A549 (cell line): ENCODE measurements around the gene COG7. TPM values are rescaled to one million over a fixed set of nuclear protein-coding genes. Genes with fewer than 3 reads are reported as not detected.

Experiments
- ATAC-seq, 2 experiments: fragments of 200-7000 bp in 1 of 2; fragments of >200 bp in 1 of 2; cut with Nextera tagmentation in 1 of 2; cut with Tn5 transposase in 1 of 2; 3 replicates each; pipeline versions ENCODE4 v1.8.0 to v1.9.1; 2018 to 2020; ENCODE audit warnings: mild to moderate bottlenecking in 1 of 2, moderate library complexity in 1 of 2
- CTCF ChIA-PET: fragments of 300-600 bp; sonication (Branson Sonifier 250); formaldehyde crosslinking; extraction: SDS; loops from one replicate; lab custom pipeline; 2021; ENCODE audit warnings: antibody characterized with exemption, inconsistent platforms; lab: Yijun Ruan, JAX
- POLR2A ChIA-PET: fragments of 350-600 bp; formaldehyde crosslinking; extraction: SDS; loops from one replicate; lab custom pipeline; 2021; ENCODE audit warnings: antibody characterized with exemption, inconsistent platforms; lab: Yijun Ruan, JAX
- DNase-seq, 2 experiments: peaks; one replicate each; pipeline versions ENCODE4 v3.0.0 to v3.0.0-alpha.2; 2011 to 2016; ENCODE audit warnings: low read depth in 1 of 2, low spot score in 1 of 2
- FAIRE-seq: peaks from 2 replicates; lab custom pipeline; 2011; peaks lifted over from hg19 to GRCh38; lab: Jason Lieb, UNC
- H3K27ac ChIP-seq, 2 experiments: fragments of >200 bp; sonication (Bioruptor Twin); formaldehyde crosslinking; 3 replicates each; pipeline ENCODE4 v1.5.1; 2016 to 2017
- H3K4me1 ChIP-seq: fragments of >200 bp; sonication (Bioruptor Twin); formaldehyde crosslinking; 3 replicates; pipeline ENCODE4 v1.6.1; 2016
- H3K4me2 ChIP-seq: fragments of >200 bp; sonication (Bioruptor Twin); formaldehyde crosslinking; 3 replicates; pipeline ENCODE4 v1.6.1; 2016
- H3K4me3 ChIP-seq: fragments of >200 bp; sonication (Bioruptor Twin); formaldehyde crosslinking; 3 replicates; pipeline ENCODE4 v1.5.1; 2016
- H3K9me3 ChIP-seq: fragments of >200 bp; sonication (Bioruptor Twin); formaldehyde crosslinking; 3 replicates; pipeline ENCODE4 v1.6.1; 2016
- BCL3 ChIP-seq: fragments of >200 bp; sonication (Bioruptor Twin); formaldehyde crosslinking; IDR thresholded peaks from 3 replicates; pipeline ENCODE4 v1.6.1; 2016
- BHLHE40 ChIP-seq: IDR thresholded peaks from 2 replicates; pipeline ENCODE4 v1.6.1; 2012; ENCODE audit warnings: low read depth, low read length, inconsistent platforms
- CBX8 ChIP-seq: fragments of 200-600 bp; sonication (generic); IDR thresholded peaks from 2 replicates; pipeline ENCODE4 v1.6.1; 2016
- CHD2 ChIP-seq: fragments of 150-350 bp; IDR thresholded peaks from 2 replicates; pipeline ENCODE4 v1.6.1; 2014; ENCODE audit warnings: low read length; ENCODE audit not compliant: partially characterized antibody
- ELK1 ChIP-seq: fragments of 150-350 bp; IDR thresholded peaks from 2 replicates; pipeline ENCODE4 v1.6.1; 2014; ENCODE audit warnings: low read depth, mild to moderate bottlenecking, low read length
- ESRRA ChIP-seq: fragments of 150-350 bp; IDR thresholded peaks from 2 replicates; pipeline ENCODE4 v1.6.1; 2014; ENCODE audit warnings: mild to moderate bottlenecking, low read length, borderline replicate concordance
- FOSB ChIP-seq: fragments of 250-450 bp; sonication (Bioruptor Pico); IDR thresholded peaks from 2 replicates; pipeline ENCODE4 v1.5.0; 2020; ENCODE audit warnings: mild to moderate bottlenecking, moderate library complexity
- FOSL2 ChIP-seq, 2 experiments: fragments of 450-650 bp in 1 of 2; fragments of >200 bp in 1 of 2; sonication (Bioruptor Twin) in 1 of 2; formaldehyde crosslinking; IDR thresholded peaks; 2 replicates each; pipeline versions ENCODE4 v1.5.0 to v1.6.1; 2016 to 2020; ENCODE audit warnings: mild to moderate bottlenecking in 1 of 2, moderate library complexity in 1 of 2
- GATA3 ChIP-seq: IDR thresholded peaks from 2 replicates; pipeline ENCODE4 v1.6.1; 2012; ENCODE audit warnings: borderline replicate concordance
- HDAC2 ChIP-seq: fragments of 200-600 bp; sonication (generic); IDR thresholded peaks from 2 replicates; pipeline ENCODE4 v1.6.1; 2016
- HOXB13 ChIP-seq: fragments of 250-450 bp; sonication (Bioruptor Pico); IDR thresholded peaks from 2 replicates; pipeline ENCODE4 v1.5.0; 2020; ENCODE audit warnings: low read depth, mild to moderate bottlenecking, moderate library complexity
- JUN ChIP-seq, 2 experiments: fragments of >200 bp; sonication (Bioruptor Twin); formaldehyde crosslinking; IDR thresholded peaks; 2 replicates in 1 of 2; 3 replicates in 1 of 2; pipeline ENCODE4 v1.6.1; 2016 to 2017
- KDM5A ChIP-seq: fragments of 200-600 bp; sonication (generic); IDR thresholded peaks from 2 replicates; pipeline ENCODE4 v1.6.1; 2016; ENCODE audit warnings: antibody characterized with exemption, mild to moderate bottlenecking
- MAFK ChIP-seq: fragments of 450-650 bp; IDR thresholded peaks from 2 replicates; pipeline ENCODE4 v1.6.1; 2014; ENCODE audit not compliant: partially characterized antibody
- MYC ChIP-seq: IDR thresholded peaks from 2 replicates; pipeline ENCODE4 v1.6.1; 2012; ENCODE audit warnings: mild to moderate bottlenecking, inconsistent platforms, low read length, improper control_type of control experiment, borderline replicate concordance
- NFE2L2 ChIP-seq: fragments of 150-350 bp; conservative IDR thresholded peaks from 2 replicates; pipeline ENCODE4 v1.6.1; 2014; ENCODE audit warnings: low read length
- NPAS2 ChIP-seq: fragments of 250-450 bp; sonication (Bioruptor Pico); IDR thresholded peaks from 2 replicates; pipeline ENCODE4 v1.8.0; 2022; ENCODE audit warnings: mild to moderate bottlenecking, moderate library complexity, borderline replicate concordance
- PBX3 ChIP-seq: IDR thresholded peaks from 2 replicates; pipeline ENCODE4 v1.6.1; 2012
- POLR2A ChIP-seq: IDR thresholded peaks from 2 replicates; pipeline ENCODE4 v1.6.1; 2012; ENCODE audit warnings: mild to moderate bottlenecking, low read length
- SMC3 ChIP-seq: fragments of >200 bp; sonication (Bioruptor Twin); formaldehyde crosslinking; IDR thresholded peaks from 3 replicates; pipeline ENCODE4 v1.6.1; 2018; ENCODE audit warnings: inconsistent platforms
- ZSCAN20 ChIP-seq: fragments of 250-450 bp; sonication (Bioruptor Pico); IDR thresholded peaks from 2 replicates; pipeline ENCODE4 v1.8.0; 2022; ENCODE audit warnings: mild to moderate bottlenecking, moderate library complexity
- WGBS: methylation state at CpG from one replicate; pipeline ENCODE4 v1.1.6; 2017; ENCODE audit errors: missing lambda C conversion rate; 5-methylcytosine and 5-hydroxymethylcytosine counted together
- polyA plus RNA-seq, 4 experiments: library from polyadenylated mRNA; depleted of rRNA in 3 of 4; stranded (reverse); fragments of >200 nt; fragmentation: RNase III in 1 of 4; extraction: RNeasy Plus Mini Kit Qiagen cat#74134 plus additional on column Dnase treatment in 1 of 4; gene quantifications; 2 replicates in 3 of 4; 3 replicates in 1 of 4; pipeline ENCODE4 v1.2.3, GENCODE V29; 2011 to 2017
- TF ChIP-seq, protein P1 (sequence below): IDR thresholded peaks from 2 replicates; pipeline ENCODE4 v1.6.1; 2012
- TF ChIP-seq, protein P2 (sequence below): fragments of >200 bp; sonication (Bioruptor Twin); formaldehyde crosslinking; IDR thresholded peaks from 2 replicates; pipeline ENCODE4 v1.6.1; 2016

The COG7 gene
- polyA plus RNA-seq, 2 of the 4 experiments (the other 2 are of a cell fraction): 11.3 to 18.5 TPM

DNA sequence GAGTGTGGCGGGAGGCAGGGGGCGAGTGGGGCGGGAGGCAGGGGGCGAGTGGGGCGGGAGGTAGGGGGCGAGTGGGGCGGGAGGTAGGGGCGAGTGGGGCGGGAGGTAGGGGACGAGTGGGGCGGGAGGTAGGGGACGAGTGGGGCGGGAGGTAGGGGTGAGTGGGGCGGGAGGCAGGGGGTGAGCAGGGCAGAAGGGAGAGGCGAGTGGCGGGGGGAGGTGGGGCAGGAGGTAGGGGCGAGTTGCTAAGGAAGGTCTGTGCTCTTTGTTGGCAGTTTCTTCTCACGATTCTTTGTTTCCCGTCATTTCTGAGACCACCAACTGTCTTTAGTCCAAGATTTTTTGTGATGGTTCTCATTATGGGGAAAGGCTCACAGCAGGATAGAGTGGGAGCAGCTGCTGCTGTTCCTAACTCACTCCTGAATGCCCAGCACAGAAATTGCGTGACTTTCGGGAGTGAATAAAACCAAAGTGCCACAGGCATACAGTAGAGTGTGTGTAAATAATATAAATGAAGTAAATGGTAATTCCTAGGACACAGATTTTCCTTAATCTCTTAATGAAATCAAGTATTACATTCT, 44.7 kb downstream of the COG7 start:
- no peak for TF ChIP-seq MAFK
- TF ChIP-seq, protein P1, sequence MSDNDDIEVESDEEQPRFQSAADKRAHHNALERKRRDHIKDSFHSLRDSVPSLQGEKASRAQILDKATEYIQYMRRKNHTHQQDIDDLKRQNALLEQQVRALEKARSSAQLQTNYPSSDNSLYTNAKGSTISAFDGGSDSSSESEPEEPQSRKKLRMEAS: no peak
- TF ChIP-seq BCL3: no peak
- TF ChIP-seq POLR2A: no peak
- no peak for TF ChIP-seq MYC
- no peak for TF ChIP-seq NFE2L2
- no peak for TF ChIP-seq ESRRA
- TF ChIP-seq PBX3: no peak
- no peak for TF ChIP-seq JUN (IDR thresholded peaks at IDR 0.05)
- TF ChIP-seq FOSL2 (IDR thresholded peaks at IDR 0.05): no peak
- TF ChIP-seq FOSL2 (CRISPR knock-in tag; IDR thresholded peaks at IDR 0.05): no peak
- TF ChIP-seq GATA3: no peak
- TF ChIP-seq ELK1: no peak
- TF ChIP-seq BHLHE40: no peak
- WGBS: 91% methylated on average over 6 of the region's 21 CpGs
- CTCF ChIA-PET: interaction anchor here (0.6 to 3.6 kb wide), 3 partner anchors 10 to 32 kb away, joined by 3 to 21 read pairs (median 3); no protein-coding TSS in a partner anchor
- FAIRE-seq: no peak
- Histone ChIP-seq H3K4me2 (no peak overlapping the region), H3K27ac (no peak overlapping the region; a peak in 1 of 6 replicates), H3K4me3 (no peak overlapping the region), H3K4me1 (peaks cover 23% of the 10 kb centered on the region; the same call in 2 of the 3 replicates), H3K9me3 (no peaks in the 10 kb centered on the region)
- DNase-seq: no peak
- POLR2A ChIA-PET: no interaction called here
- no peak for ATAC-seq

GRCh38 chr16:23407436-23408127, 45.4 kb downstream of the COG7 start:
- Histone ChIP-seq H3K4me1 (peaks cover 23% of the 10 kb centered on the region; the same call in 2 of the 3 replicates), H3K27ac (no peak overlapping the region), H3K4me2 (no peak overlapping the region), H3K4me3 (no peak overlapping the region), H3K9me3 (no peaks in the 10 kb centered on the region)
- no peak for FAIRE-seq
- DNase-seq: no peak
- CTCF ChIA-PET: interaction anchor here (3.6 kb wide), 1 partner anchor 27 kb away, joined by 21 read pairs; no protein-coding TSS in a partner anchor
- POLR2A ChIA-PET: no interaction called here
- no peak for ATAC-seq
- 93% methylated on average over 8 of the region's 9 CpGs for whole genome bisulfite sequencing
- no peak for TF ChIP-seq CHD2
- TF ChIP-seq MAFK: no peak
- TF ChIP-seq HOXB13 (CRISPR knock-in tag): no peak
- TF ChIP-seq POLR2A: no peak
- no peak for TF ChIP-seq SMC3
- no peak for TF ChIP-seq HDAC2
- no peak for TF ChIP-seq PBX3
- no peak for TF ChIP-seq FOSB
- TF ChIP-seq JUN (IDR thresholded peaks at IDR 0.05): no peak
- no peak for TF ChIP-seq NPAS2
- TF ChIP-seq ZSCAN20: no peak
- TF ChIP-seq CBX8: no peak
- TF ChIP-seq, protein P2, sequence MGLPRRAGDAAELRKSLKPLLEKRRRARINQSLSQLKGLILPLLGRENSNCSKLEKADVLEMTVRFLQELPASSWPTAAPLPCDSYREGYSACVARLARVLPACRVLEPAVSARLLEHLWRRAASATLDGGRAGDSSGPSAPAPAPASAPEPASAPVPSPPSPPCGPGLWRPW: no peak
- TF ChIP-seq KDM5A: no peak
- TF ChIP-seq, all 56 proteins: peak for 0
